A673 (cell line): ENCODE results near the gene NBEA. TPM values are rescaled to one million over a fixed set of nuclear protein-coding genes. Genes with fewer than 3 reads are reported as not detected.

Experiments used
- BruUV-seq: library from RNA; stranded (reverse); fragments of 400-500 nt; replicated peaks from 2 replicates; lab custom pipeline; 2021; lab: Mats Ljungman, UMichigan
- CTCF ChIA-PET: fragments of 300-600 bp; sonication (Branson Sonifier 250); formaldehyde crosslinking; loops from one replicate; lab custom pipeline; 2022; ENCODE audit warnings: antibody characterized with exemption; lab: Charles Lee
- POLR2A ChIA-PET: fragments of 300-600 bp; sonication (Branson Sonifier 250); formaldehyde crosslinking; loops from one replicate; lab custom pipeline; 2022; ENCODE audit warnings: antibody characterized with exemption; ENCODE audit not compliant: low non-redundant PET; lab: Charles Lee
- DNase-seq: peaks from one replicate; pipeline ENCODE4 v3.0.0-alpha.2; 2015; ENCODE audit warnings: low spot score
- H3K27ac ChIP-seq: fragments of 200-600 bp; sonication (generic); 2 replicates; pipeline ENCODE4 v1.5.1; 2016; ENCODE audit warnings: mixed run types, low read depth, mild to moderate bottlenecking, mixed read lengths, antibody characterized with exemption, low read length; ENCODE audit not compliant: poor library complexity, severe bottlenecking
- H3K27me3 ChIP-seq: fragments of 200-600 bp; sonication (generic); replicated peaks from 2 replicates; pipeline ENCODE4 v1.6.1; 2017; ENCODE audit warnings: mixed run types, low read depth, mild to moderate bottlenecking, mixed read lengths, antibody characterized with exemption, low read length; ENCODE audit not compliant: insufficient read depth, poor library complexity
- H3K36me3 ChIP-seq: fragments of 200-600 bp; sonication (generic); 2 replicates; pipeline ENCODE4 v1.6.1; 2016; ENCODE audit warnings: mixed run types, mild to moderate bottlenecking, mixed read lengths, antibody characterized with exemption, low read length; ENCODE audit not compliant: insufficient read depth, poor library complexity, severe bottlenecking
- H3K4me1 ChIP-seq: fragments of 200-600 bp; sonication (generic); 2 replicates; pipeline ENCODE4 v1.6.1; 2017; ENCODE audit warnings: mixed run types, mild to moderate bottlenecking, mixed read lengths, antibody characterized with exemption, low read length; ENCODE audit not compliant: insufficient read depth, poor library complexity, severe bottlenecking
- H3K4me3 ChIP-seq: fragments of 200-600 bp; sonication (generic); 2 replicates; pipeline ENCODE4 v1.5.1; 2016; ENCODE audit warnings: low read depth, mixed run types, mild to moderate bottlenecking, mixed read lengths, low read length; ENCODE audit not compliant: poor library complexity, severe bottlenecking
- H3K9me3 ChIP-seq: fragments of 200-600 bp; sonication (generic); 2 replicates; pipeline ENCODE4 v1.6.1; 2016; ENCODE audit warnings: mixed run types, low read depth, mild to moderate bottlenecking, mixed read lengths, antibody characterized with exemption, low read length; ENCODE audit not compliant: poor library complexity, severe bottlenecking
- CTCF ChIP-seq: fragments of 300-800, 200-600 bp; sonication (generic); conservative IDR thresholded peaks from 2 replicates; pipeline ENCODE4 v1.5.1; 2017; ENCODE audit warnings: low read depth, mild to moderate bottlenecking, antibody characterized with exemption, low read length, moderate library complexity, mixed read lengths
- EZH2 ChIP-seq: fragments of 200-600 bp; sonication (generic); IDR thresholded peaks from 2 replicates; pipeline ENCODE4 v1.6.1; 2017; ENCODE audit warnings: borderline replicate concordance, low read depth, mild to moderate bottlenecking, mixed read lengths, antibody characterized with exemption, low read length; ENCODE audit not compliant: poor library complexity, severe bottlenecking
- intact Hi-C: fragments of 100-400 bp; cut with micrococcal nuclease; formaldehyde crosslinking; loops from one replicate; pipeline ENCODE4 v1.10.0; 2022; ENCODE audit not compliant: unreplicated experiment
- total RNA-seq: library from RNA; stranded (reverse); gene quantifications from 2 replicates; pipeline ENCODE4 v1.2.3, GENCODE V29; 2021

NBEA gene
- total RNA-seq, 1 experiment from 2014 or later: 4.2 TPM

GRCh38 chr13:35198613-35199200 lies 256.6 kb downstream of the NBEA start:
- ChIA-PET CTCF (no interaction called here), POLR2A (no interaction called here)
- no peaks in the 10 kb centered on the region for H3K27me3 ChIP-seq
- no peak overlapping the region for H3K4me3 ChIP-seq
- TF ChIP-seq CTCF: no peak
- intact Hi-C loops: no loop called here
- BruUV-seq: no TSS peak
- no peaks in the 10 kb centered on the region for H3K36me3 ChIP-seq
- no peak overlapping the region for H3K27ac ChIP-seq
- H3K4me1 ChIP-seq: no peaks in the 10 kb centered on the region
- H3K9me3 ChIP-seq: no peaks in the 10 kb centered on the region
- DNase-seq: no peak

GRCh38 chr13:35208587-35208986 lies 266.5 kb downstream of the NBEA start:
- no peaks in the 10 kb centered on the region for H3K36me3 ChIP-seq
- no peaks in the 10 kb centered on the region for H3K27me3 ChIP-seq
- H3K9me3 ChIP-seq: no peaks in the 10 kb centered on the region
- no TSS peak for BruUV-seq
- no peaks in the 10 kb centered on the region for H3K4me1 ChIP-seq
- no peak for DNase-seq
- no peak overlapping the region for H3K4me3 ChIP-seq
- ChIA-PET POLR2A (no interaction called here), CTCF (no interaction called here)
- no peak overlapping the region for H3K27ac ChIP-seq
- TF ChIP-seq EZH2 (no peak), CTCF (no peak)
- intact Hi-C loops: no loop called here

- Histone ChIP-seq H3K4me1 (no peaks in the 10 kb centered on the region), H3K4me3 (no peak overlapping the region), H3K27me3 (no peaks in the 10 kb centered on the region), H3K27ac (no peak overlapping the region), H3K36me3 (no peaks in the 10 kb centered on the region), H3K9me3 (no peaks in the 10 kb centered on the region)
- ChIA-PET CTCF (interaction anchor here (0.7 kb wide), 1 partner anchor 514 kb away, joined by 3 read pairs; no protein-coding TSS in a partner anchor), POLR2A (no interaction called here)
- TF ChIP-seq CTCF (no peak), EZH2 (no peak)
- DNase-seq: no peak
- intact Hi-C loops: loop anchor here (10.0 kb wide), 1 partner anchor 515 kb away; no protein-coding TSS in a partner anchor
- no TSS peak for BruUV-seq
These were observed 268.2 kb downstream of the NBEA start for GRCh38 chr13:35210261-35210660.
